HEK293 (cell line): Measurements from ENCODE around the gene PNPLA3.
A peak's percentile ranks its signal among the peaks of the same experiment; 100 is the strongest.

Experiments used
- CTCF ChIA-PET: fragments of 350-600 bp; formaldehyde crosslinking; extraction: SDS; loops from one replicate; lab custom pipeline; 2021; ENCODE audit warnings: antibody characterized with exemption; lab: Yijun Ruan, JAX
- POLR2A ChIA-PET: fragments of 300-600 bp; formaldehyde crosslinking; extraction: SDS; loops from one replicate; lab custom pipeline; 2020; ENCODE audit warnings: antibody characterized with exemption, inconsistent platforms; lab: Yijun Ruan, JAX
- H3K27ac ChIP-seq: fragments of 200-500 bp; sonication (Bioruptor generic); 2 replicates; pipeline ENCODE4 v1.5.1; 2014; ENCODE audit warnings: low read depth, low read length, control low read depth, inconsistent platforms; ENCODE audit errors: extremely low read depth
- H3K36me3 ChIP-seq, 2 experiments: fragments of 200-500 bp in 1 of 2; sonication (Bioruptor generic) in 1 of 2; 1 replicate in 1 of 2; 2 replicates in 1 of 2; pipeline ENCODE4 v1.5.1; 2014 to 2017; ENCODE audit warnings: inconsistent platforms in 2 of 2, low read length in 2 of 2; ENCODE audit not compliant: control insufficient read depth in 2 of 2, insufficient read depth in 1 of 2
- H3K4me1 ChIP-seq: fragments of 200-500 bp; sonication (Bioruptor generic); 2 replicates; pipeline ENCODE4 v1.5.1; 2014; ENCODE audit warnings: mild to moderate bottlenecking, low read length, inconsistent platforms; ENCODE audit not compliant: control insufficient read depth, insufficient read depth
- H3K4me3 ChIP-seq: 2 replicates; pipeline ENCODE4 v1.5.1; 2011; ENCODE audit warnings: low read depth, mild to moderate bottlenecking, control low read depth, low read length, moderate library complexity
- H3K9me3 ChIP-seq: fragments of 200-500 bp; sonication (Bioruptor generic); 2 replicates; pipeline ENCODE4 v1.5.1; 2014; ENCODE audit warnings: low read depth, low read length, inconsistent platforms; ENCODE audit not compliant: control insufficient read depth, insufficient read depth
- KLF1 ChIP-seq: fragments of 450-650 bp; formaldehyde crosslinking; IDR thresholded peaks from 2 replicates; pipeline ENCODE4 v1.5.1; 2016; ENCODE audit warnings: missing biosample characterization, missing genetic modification characterization
- YY2 ChIP-seq: fragments of 450-650 bp; formaldehyde crosslinking; IDR thresholded peaks from 2 replicates; pipeline ENCODE4 v1.5.1; 2016; ENCODE audit warnings: missing biosample characterization, missing genetic modification characterization
- ZBTB17 ChIP-seq: fragments of 450-650 bp; formaldehyde crosslinking; IDR thresholded peaks from 2 replicates; pipeline ENCODE4 v1.5.1; 2016; ENCODE audit warnings: missing biosample characterization, missing genetic modification characterization
- ZNF112 ChIP-seq: fragments of 450-650 bp; formaldehyde crosslinking; IDR thresholded peaks from 2 replicates; pipeline ENCODE4 v1.5.0; 2017; ENCODE audit warnings: missing biosample characterization, missing genetic modification characterization
- ZNF157 ChIP-seq: fragments of 450-650 bp; formaldehyde crosslinking; IDR thresholded peaks from 2 replicates; pipeline ENCODE4 v1.5.1; 2016; ENCODE audit warnings: missing biosample characterization, missing genetic modification characterization
- ZNF211 ChIP-seq: fragments of 450-650 bp; formaldehyde crosslinking; IDR thresholded peaks from 2 replicates; pipeline ENCODE4 v1.5.1; 2016; ENCODE audit warnings: low read depth, missing biosample characterization, missing genetic modification characterization
- ZNF223 ChIP-seq: fragments of 450-650 bp; formaldehyde crosslinking; IDR thresholded peaks from 2 replicates; pipeline ENCODE4 v1.5.1; 2016; ENCODE audit warnings: missing biosample characterization, missing genetic modification characterization
- ZNF280C ChIP-seq: fragments of 450-650 bp; formaldehyde crosslinking; IDR thresholded peaks from 2 replicates; pipeline ENCODE4 v1.5.1; 2016; ENCODE audit warnings: missing biosample characterization, missing genetic modification characterization
- ZNF394 ChIP-seq: fragments of 450-650 bp; formaldehyde crosslinking; IDR thresholded peaks from 2 replicates; pipeline ENCODE4 v1.5.1; 2016; ENCODE audit warnings: missing biosample characterization, missing genetic modification characterization, mild to moderate bottlenecking, moderate library complexity, borderline replicate concordance
- ZNF398 ChIP-seq: fragments of 450-650 bp; formaldehyde crosslinking; IDR thresholded peaks from 2 replicates; pipeline ENCODE4 v1.5.1; 2017; ENCODE audit warnings: missing biosample characterization, missing genetic modification characterization
- ZNF404 ChIP-seq: fragments of 450-650 bp; formaldehyde crosslinking; IDR thresholded peaks from 2 replicates; pipeline ENCODE4 v1.5.1; 2017; ENCODE audit warnings: missing biosample characterization, missing genetic modification characterization
- ZNF416 ChIP-seq: fragments of 450-650 bp; formaldehyde crosslinking; IDR thresholded peaks from 2 replicates; pipeline ENCODE4 v1.5.1; 2016; ENCODE audit warnings: missing biosample characterization, missing genetic modification characterization
- ZNF473 ChIP-seq: fragments of 450-650 bp; formaldehyde crosslinking; IDR thresholded peaks from 2 replicates; pipeline ENCODE4 v1.5.1; 2017; ENCODE audit warnings: missing biosample characterization, missing genetic modification characterization
- ZNF585B ChIP-seq: fragments of 450-650 bp; formaldehyde crosslinking; IDR thresholded peaks from 2 replicates; pipeline ENCODE4 v1.5.1; 2016; ENCODE audit warnings: missing biosample characterization, missing genetic modification characterization
- ZNF654 ChIP-seq: fragments of 450-650 bp; formaldehyde crosslinking; IDR thresholded peaks from 2 replicates; pipeline ENCODE4 v1.5.1; 2016; ENCODE audit warnings: low read depth, missing biosample characterization, missing genetic modification characterization
- ZNF707 ChIP-seq: fragments of 450-650 bp; formaldehyde crosslinking; IDR thresholded peaks from 2 replicates; pipeline ENCODE4 v1.5.1; 2016; ENCODE audit warnings: missing biosample characterization, missing genetic modification characterization

The PNPLA3 gene

DNA sequence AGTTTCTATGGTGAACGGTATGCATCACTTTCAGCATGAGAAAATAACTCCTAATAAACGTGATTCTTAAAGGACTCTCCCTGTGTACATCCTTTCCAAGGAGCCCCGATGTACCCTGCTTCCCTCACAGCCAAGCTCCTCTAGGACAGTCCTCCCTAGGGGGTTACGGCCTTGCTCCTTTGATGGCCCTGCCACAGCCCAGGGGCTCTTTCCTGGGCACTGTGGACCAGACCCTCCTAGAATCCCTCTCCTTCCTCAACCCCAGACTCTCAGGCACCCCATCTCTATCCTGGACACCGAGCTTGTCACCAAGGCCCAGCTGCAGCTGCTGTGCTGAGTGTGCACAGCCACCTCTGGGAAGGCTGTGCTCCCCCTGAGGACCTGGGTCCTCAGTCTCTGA, 27.8 kb downstream of the PNPLA3 start (continued):
- TF ChIP-seq ZNF211 (tag by site-specific recombination), result no peak
- no peak for TF ChIP-seq ZNF223

DNA sequence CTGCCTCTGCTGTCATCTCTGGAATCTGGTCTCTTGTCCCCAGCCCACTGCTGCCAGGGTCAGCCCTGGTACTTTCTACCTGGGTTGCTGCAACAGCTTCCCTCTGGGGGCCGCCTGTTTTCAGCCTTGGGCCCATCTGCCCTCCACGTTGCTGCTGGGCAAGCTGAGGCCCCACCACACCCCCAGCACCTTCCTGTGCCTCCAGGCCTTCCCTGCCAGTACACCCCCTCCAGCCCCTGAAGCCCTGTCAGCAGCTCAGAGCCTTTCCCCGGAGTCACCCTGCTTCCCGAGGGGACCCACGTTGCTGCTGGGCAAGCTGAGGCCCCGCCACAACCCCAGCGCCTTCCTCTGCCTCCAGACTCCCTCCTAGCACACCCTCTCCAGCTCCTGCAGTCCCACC, 28.4 kb downstream of the PNPLA3 start:
- H3K36me3 ChIP-seq, result no peaks in the 10 kb centered on the region; a peak in 1 of 3 replicates
- no peaks in the 10 kb centered on the region for H3K9me3 ChIP-seq
- no peak overlapping the region for H3K27ac ChIP-seq
- peaks cover 5% of the 10 kb centered on the region; the same call in 1 of the 2 replicates for H3K4me1 ChIP-seq
- POLR2A ChIA-PET, result no interaction called here
- CTCF ChIA-PET, result interaction anchor here (1.0 kb wide), 1 partner anchor 67 kb away, joined by 3 read pairs; no protein-coding TSS in a partner anchor
- TF ChIP-seq ZNF404 (tag by site-specific recombination), result no peak
- TF ChIP-seq ZNF473 (tag by site-specific recombination), result no peak
- no peak for TF ChIP-seq ZNF112 (tag by site-specific recombination)
- no peak for TF ChIP-seq ZNF280C (tag by site-specific recombination)
- TF ChIP-seq ZNF707 (tag by site-specific recombination), result no peak
- TF ChIP-seq ZNF585B (tag by site-specific recombination), result no peak
- no peak for TF ChIP-seq ZNF416
- no peak for TF ChIP-seq ZNF394 (tag by site-specific recombination)
- TF ChIP-seq ZNF398 (tag by site-specific recombination), result no peak
- no peak for TF ChIP-seq ZNF654
- TF ChIP-seq, all 188 proteins: peak for 0
- no peak overlapping the region for H3K4me3 ChIP-seq

DNA sequence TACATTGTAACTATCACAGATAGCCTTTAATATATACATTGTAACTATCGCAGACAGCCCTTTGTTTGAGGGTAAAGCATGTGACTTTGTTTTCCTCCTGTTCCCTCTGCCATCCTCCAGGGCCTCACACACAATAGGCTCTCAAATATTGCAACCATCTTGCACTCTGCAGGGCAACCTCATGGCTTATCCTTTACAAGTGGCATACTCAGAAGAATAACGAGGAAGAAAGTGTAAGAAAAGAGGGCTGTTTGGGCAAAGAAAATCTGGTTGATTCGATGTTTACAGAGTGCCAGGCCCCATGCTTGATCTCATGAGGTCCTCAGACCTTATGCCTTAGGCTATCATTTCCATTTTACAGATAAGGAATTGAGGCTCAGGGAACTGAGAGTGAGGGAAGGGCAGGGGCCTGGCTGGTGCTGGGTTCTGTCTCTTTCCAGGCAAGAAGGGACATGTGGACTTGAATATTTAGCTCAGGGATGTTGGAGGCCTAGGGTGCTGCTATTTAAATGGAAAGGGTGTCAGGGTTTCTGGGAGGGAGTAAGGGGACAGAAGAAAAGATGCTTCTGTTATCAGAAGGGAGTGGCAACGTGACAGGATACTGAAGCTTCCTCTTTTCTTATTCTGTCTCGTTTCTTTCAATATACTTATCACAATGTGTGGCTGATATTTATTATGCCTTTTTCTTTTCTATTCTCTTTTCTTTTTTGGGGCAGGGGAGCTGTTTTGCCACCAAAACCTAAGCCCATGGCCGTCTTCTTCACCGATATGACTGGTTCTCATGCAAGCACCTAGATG, 30.6 kb downstream of the PNPLA3 start:
- TF ChIP-seq YY2 (tag by site-specific recombination) (no peak), ZNF157 (tag by site-specific recombination) (no peak), ZBTB17 (tag by site-specific recombination) (peak; percentile 45), KLF1 (tag by site-specific recombination) (no peak)
- POLR2A ChIA-PET, result interaction anchor here (1.9 kb wide), 1 partner anchor 8 kb away, joined by 18 read pairs; no protein-coding TSS in a partner anchor
- CTCF ChIA-PET, result interaction anchor here (0.6 to 2.0 kb wide), 5 partner anchors 9 to 608 kb away, joined by 3 to 44 read pairs (median 3); no protein-coding TSS in a partner anchor
- no peaks in the 10 kb centered on the region; a peak in 1 of 3 replicates for H3K36me3 ChIP-seq
- peak overlapping the region; percentile 75 for H3K4me3 ChIP-seq
- peaks cover 5% of the 10 kb centered on the region; the same call in 1 of the 2 replicates for H3K4me1 ChIP-seq
- H3K27ac ChIP-seq, result peak overlapping the region; percentile 83; the same call in 1 of the 2 replicates
- no peaks in the 10 kb centered on the region for H3K9me3 ChIP-seq
